Measurements from ENCODE around the gene STT3A. TPM values are rescaled to one million over a fixed set of nuclear protein-coding genes. Genes with fewer than 3 reads are reported as not detected.

Gene STT3A
- polyA plus RNA-seq, 1 donor from 2014 or later: 54.3 TPM

DNA sequence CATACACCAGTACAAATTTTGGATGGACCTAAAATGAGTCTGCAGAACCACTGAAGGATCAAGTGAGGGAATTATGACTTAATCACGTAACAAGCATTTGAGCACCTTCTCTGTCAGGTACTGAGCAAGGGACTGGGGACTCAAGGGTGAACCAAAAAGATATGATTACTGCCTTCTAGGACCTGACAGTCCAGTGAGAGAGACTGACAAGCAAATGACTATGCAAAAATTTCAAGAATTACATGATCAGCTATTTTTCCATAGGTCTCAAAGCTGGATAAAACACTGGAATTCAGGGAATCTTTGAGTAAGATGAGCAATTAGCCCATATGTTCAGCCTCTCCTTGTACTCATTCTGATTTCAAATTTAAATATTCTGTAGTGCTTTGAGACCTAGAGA lies 5.2 kb upstream of the STT3A start:
- Histone ChIP-seq H3K9me3 (ENCODE audit: low read length) (no peaks in the 10 kb centered on the region), H3K36me3 (ENCODE audit: insufficient read depth, low read length) (no peaks in the 10 kb centered on the region), H3K4me2 (ENCODE audit: low read length) (no peak overlapping the region), H3K27me3 (ENCODE audit: insufficient read depth, low read depth, low read length) (no peaks in the 10 kb centered on the region), H3K27ac (ENCODE audit: low read length) (no peak overlapping the region), H4K20me1 (ENCODE audit: insufficient read depth) (no peaks in the 10 kb centered on the region), H3K79me2 (replicated peaks; ENCODE audit: insufficient read depth, low read length) (no peaks in the 10 kb centered on the region), H2AFZ (ENCODE audit: low read depth, low read length) (no peak overlapping the region), H3K9ac (ENCODE audit: low read length) (no peak overlapping the region), H3F3A (ENCODE audit: insufficient read depth, low read length, poor library complexity, severe bottlenecking) (no peaks in the 10 kb centered on the region), H3K4me3 (ENCODE audit: low read length) (no peak overlapping the region), H3K9me2 (ENCODE audit: insufficient read depth, low read length) (no peaks in the 10 kb centered on the region)
- TF ChIP-seq EZH2 (IDR thresholded peaks at IDR 0.05; ENCODE audit: borderline replicate concordance, insufficient read depth, low read length, poor library complexity, severe bottlenecking) (no peak), RAD21 (conservative IDR thresholded peaks at IDR 0.05) (no peak), TAF1 (IDR thresholded peaks at IDR 0.05; ENCODE audit: low read depth) (no peak), EP300 (conservative IDR thresholded peaks at IDR 0.05; ENCODE audit: poor library complexity, severe bottlenecking) (no peak), MXI1 (conservative IDR thresholded peaks at IDR 0.05; ENCODE audit: poor library complexity, severe bottlenecking) (no peak), POLR2AphosphoS5 (IDR thresholded peaks at IDR 0.05) (no peak), SMC3 (conservative IDR thresholded peaks at IDR 0.05; ENCODE audit: poor library complexity) (no peak)
- TF ChIP-seq, protein P1, sequence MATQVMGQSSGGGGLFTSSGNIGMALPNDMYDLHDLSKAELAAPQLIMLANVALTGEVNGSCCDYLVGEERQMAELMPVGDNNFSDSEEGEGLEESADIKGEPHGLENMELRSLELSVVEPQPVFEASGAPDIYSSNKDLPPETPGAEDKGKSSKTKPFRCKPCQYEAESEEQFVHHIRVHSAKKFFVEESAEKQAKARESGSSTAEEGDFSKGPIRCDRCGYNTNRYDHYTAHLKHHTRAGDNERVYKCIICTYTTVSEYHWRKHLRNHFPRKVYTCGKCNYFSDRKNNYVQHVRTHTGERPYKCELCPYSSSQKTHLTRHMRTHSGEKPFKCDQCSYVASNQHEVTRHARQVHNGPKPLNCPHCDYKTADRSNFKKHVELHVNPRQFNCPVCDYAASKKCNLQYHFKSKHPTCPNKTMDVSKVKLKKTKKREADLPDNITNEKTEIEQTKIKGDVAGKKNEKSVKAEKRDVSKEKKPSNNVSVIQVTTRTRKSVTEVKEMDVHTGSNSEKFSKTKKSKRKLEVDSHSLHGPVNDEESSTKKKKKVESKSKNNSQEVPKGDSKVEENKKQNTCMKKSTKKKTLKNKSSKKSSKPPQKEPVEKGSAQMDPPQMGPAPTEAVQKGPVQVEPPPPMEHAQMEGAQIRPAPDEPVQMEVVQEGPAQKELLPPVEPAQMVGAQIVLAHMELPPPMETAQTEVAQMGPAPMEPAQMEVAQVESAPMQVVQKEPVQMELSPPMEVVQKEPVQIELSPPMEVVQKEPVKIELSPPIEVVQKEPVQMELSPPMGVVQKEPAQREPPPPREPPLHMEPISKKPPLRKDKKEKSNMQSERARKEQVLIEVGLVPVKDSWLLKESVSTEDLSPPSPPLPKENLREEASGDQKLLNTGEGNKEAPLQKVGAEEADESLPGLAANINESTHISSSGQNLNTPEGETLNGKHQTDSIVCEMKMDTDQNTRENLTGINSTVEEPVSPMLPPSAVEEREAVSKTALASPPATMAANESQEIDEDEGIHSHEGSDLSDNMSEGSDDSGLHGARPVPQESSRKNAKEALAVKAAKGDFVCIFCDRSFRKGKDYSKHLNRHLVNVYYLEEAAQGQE (IDR thresholded peaks at IDR 0.05; ENCODE audit: borderline replicate concordance): no peak
- TF ChIP-seq, protein P2, sequence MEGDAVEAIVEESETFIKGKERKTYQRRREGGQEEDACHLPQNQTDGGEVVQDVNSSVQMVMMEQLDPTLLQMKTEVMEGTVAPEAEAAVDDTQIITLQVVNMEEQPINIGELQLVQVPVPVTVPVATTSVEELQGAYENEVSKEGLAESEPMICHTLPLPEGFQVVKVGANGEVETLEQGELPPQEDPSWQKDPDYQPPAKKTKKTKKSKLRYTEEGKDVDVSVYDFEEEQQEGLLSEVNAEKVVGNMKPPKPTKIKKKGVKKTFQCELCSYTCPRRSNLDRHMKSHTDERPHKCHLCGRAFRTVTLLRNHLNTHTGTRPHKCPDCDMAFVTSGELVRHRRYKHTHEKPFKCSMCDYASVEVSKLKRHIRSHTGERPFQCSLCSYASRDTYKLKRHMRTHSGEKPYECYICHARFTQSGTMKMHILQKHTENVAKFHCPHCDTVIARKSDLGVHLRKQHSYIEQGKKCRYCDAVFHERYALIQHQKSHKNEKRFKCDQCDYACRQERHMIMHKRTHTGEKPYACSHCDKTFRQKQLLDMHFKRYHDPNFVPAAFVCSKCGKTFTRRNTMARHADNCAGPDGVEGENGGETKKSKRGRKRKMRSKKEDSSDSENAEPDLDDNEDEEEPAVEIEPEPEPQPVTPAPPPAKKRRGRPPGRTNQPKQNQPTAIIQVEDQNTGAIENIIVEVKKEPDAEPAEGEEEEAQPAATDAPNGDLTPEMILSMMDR (IDR thresholded peaks at IDR 0.05; ENCODE audit: poor library complexity, severe bottlenecking): no peak

DNA sequence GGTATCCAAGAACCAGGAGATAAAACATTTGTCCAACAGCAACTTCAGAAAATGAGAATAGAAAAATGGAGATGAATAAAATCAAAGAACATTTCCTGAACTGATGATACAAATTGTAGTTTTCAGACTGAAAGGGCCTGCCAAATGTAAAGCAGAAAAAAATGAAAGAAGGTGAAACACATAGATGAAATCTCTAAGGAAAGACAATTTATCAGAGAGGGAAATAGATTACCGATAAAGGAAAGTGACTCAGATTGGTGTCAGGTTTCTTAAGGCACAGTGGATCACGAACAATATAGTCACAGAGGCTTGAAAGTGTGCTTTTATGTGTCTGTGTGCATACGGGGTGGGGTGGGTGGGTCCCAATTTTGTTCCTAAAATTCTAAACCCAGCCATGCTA lies 4.1 kb upstream of the STT3A start:
- Histone ChIP-seq H3F3A (ENCODE audit: insufficient read depth, low read length, poor library complexity, severe bottlenecking) (no peaks in the 10 kb centered on the region), H2AFZ (ENCODE audit: low read depth, low read length) (no peak overlapping the region), H3K79me2 (replicated peaks; ENCODE audit: insufficient read depth, low read length) (peaks cover 5% of the 10 kb centered on the region), H3K9me2 (ENCODE audit: insufficient read depth, low read length) (no peaks in the 10 kb centered on the region), H3K27me3 (ENCODE audit: insufficient read depth, low read depth, low read length) (no peaks in the 10 kb centered on the region), H3K9me3 (ENCODE audit: low read length) (no peaks in the 10 kb centered on the region), H3K4me3 (ENCODE audit: low read length) (no peak overlapping the region), H3K9ac (ENCODE audit: low read length) (no peak overlapping the region), H3K27ac (ENCODE audit: low read length) (no peak overlapping the region), H4K20me1 (ENCODE audit: insufficient read depth) (no peaks in the 10 kb centered on the region), H3K4me2 (ENCODE audit: low read length) (no peak overlapping the region), H3K36me3 (ENCODE audit: insufficient read depth, low read length) (no peaks in the 10 kb centered on the region)
- no peak for TF ChIP-seq SMC3 (conservative IDR thresholded peaks at IDR 0.05; ENCODE audit: poor library complexity)
